ENCODE data around the gene HAUS6. TPM values are rescaled to one million over a fixed set of nuclear protein-coding genes. Genes with fewer than 3 reads are reported as not detected.

The HAUS6 gene
- total RNA-seq, 1 experiment from 2014 or later, result 14.4 TPM

- no peaks in the 10 kb centered on the region for H3K4me1 ChIP-seq (ENCODE audit: insufficient read depth, low read length)
- no peaks in the 10 kb centered on the region for H4K20me1 ChIP-seq (ENCODE audit: low read length)
- no peak overlapping the region for H3K9ac ChIP-seq (ENCODE audit: low read length)
- BruUV-seq (replicated peaks), result no TSS peak
- no peak overlapping the region for H3K4me3 ChIP-seq (ENCODE audit: low read length)
- ChIA-PET CTCF (no interaction called here), POLR2A (ENCODE audit: unreplicated experiment) (no interaction called here)
- no peak overlapping the region for H3K4me2 ChIP-seq (ENCODE audit: low read length)
- H3K79me2 ChIP-seq (ENCODE audit: low read length), result no peaks in the 10 kb centered on the region
- DNase-seq (no peak), ATAC-seq (no peak)
- no peak overlapping the region for H2AFZ ChIP-seq (ENCODE audit: low read length)
- H3K36me3 ChIP-seq (ENCODE audit: low read depth, low read length), result no peaks in the 10 kb centered on the region
- no peaks in the 10 kb centered on the region for H3K9me2 ChIP-seq (replicated peaks; ENCODE audit: low read length)
- H3F3A ChIP-seq (ENCODE audit: low read length, unreplicated experiment), result no peaks in the 10 kb centered on the region
- no peak overlapping the region for H3K27ac ChIP-seq (ENCODE audit: low read length)
- H3K27me3 ChIP-seq (ENCODE audit: low read length), result no peaks in the 10 kb centered on the region
- intact Hi-C loops (cut with micrococcal nuclease), result loop anchor here (1.0 to 10.0 kb wide), 5 partner anchors 203 to 1501 kb away; no protein-coding TSS in a partner anchor
- no peaks in the 10 kb centered on the region for H3K9me3 ChIP-seq (ENCODE audit: low read length)
- no peak for TF ChIP-seq CTCF (conservative IDR thresholded peaks at IDR 0.05; ENCODE audit: low read depth, low read length)
- TF ChIP-seq EZH2phosphoT487 (IDR thresholded peaks at IDR 0.05; ENCODE audit: borderline replicate concordance, low read length), result no peak
- TF ChIP-seq EZH2 (IDR thresholded peaks at IDR 0.05; ENCODE audit: low read length, unreplicated experiment), result no peak
These were observed 74.9 kb downstream of the HAUS6 start for GRCh38 chr9:19027825-19028224.

- ChIA-PET POLR2A (ENCODE audit: unreplicated experiment) (no interaction called here), CTCF (no interaction called here)
- H4K20me1 ChIP-seq (ENCODE audit: low read length), result no peaks in the 10 kb centered on the region
- H3K4me2 ChIP-seq (ENCODE audit: low read length), result no peak overlapping the region
- H3K36me3 ChIP-seq (ENCODE audit: low read depth, low read length), result no peaks in the 10 kb centered on the region
- no peak overlapping the region for H3K9ac ChIP-seq (ENCODE audit: low read length)
- no peaks in the 10 kb centered on the region for H3K9me2 ChIP-seq (replicated peaks; ENCODE audit: low read length)
- H3K27ac ChIP-seq (ENCODE audit: low read length), result no peak overlapping the region
- ATAC-seq (no peak), DNase-seq (no peak)
- no peaks in the 10 kb centered on the region for H3K79me2 ChIP-seq (ENCODE audit: low read length)
- H3K9me3 ChIP-seq (ENCODE audit: low read length), result no peaks in the 10 kb centered on the region
- no TSS peak for BruUV-seq (replicated peaks)
- intact Hi-C loops (cut with micrococcal nuclease), result loop anchor here (5.0 to 10.0 kb wide), 4 partner anchors 202 to 1499 kb away; no protein-coding TSS in a partner anchor
- H3K4me3 ChIP-seq (ENCODE audit: low read length), result no peak overlapping the region
- H3F3A ChIP-seq (ENCODE audit: low read length, unreplicated experiment), result no peaks in the 10 kb centered on the region
- no peak for TF ChIP-seq EZH2 (IDR thresholded peaks at IDR 0.05; ENCODE audit: low read length, unreplicated experiment)
- no peak for TF ChIP-seq CTCF (conservative IDR thresholded peaks at IDR 0.05; ENCODE audit: low read depth, low read length)
- TF ChIP-seq EZH2phosphoT487 (IDR thresholded peaks at IDR 0.05; ENCODE audit: borderline replicate concordance, low read length), result no peak
- H3K4me1 ChIP-seq (ENCODE audit: insufficient read depth, low read length), result no peaks in the 10 kb centered on the region
- H2AFZ ChIP-seq (ENCODE audit: low read length), result no peak overlapping the region
- no peaks in the 10 kb centered on the region for H3K27me3 ChIP-seq (ENCODE audit: low read length)
These were observed 76.3 kb downstream of the HAUS6 start for GRCh38 chr9:19026375-19026774.

GRCh38 chr9:19023078-19023477 lies 79.6 kb downstream of the HAUS6 start:
- TF ChIP-seq EZH2phosphoT487 (IDR thresholded peaks at IDR 0.05; ENCODE audit: borderline replicate concordance, low read length) (no peak), EZH2 (IDR thresholded peaks at IDR 0.05; ENCODE audit: low read length, unreplicated experiment) (no peak), CTCF (conservative IDR thresholded peaks at IDR 0.05; ENCODE audit: low read depth, low read length) (no peak)
- no peak overlapping the region for H3K27ac ChIP-seq (ENCODE audit: low read length)
- H3K4me1 ChIP-seq (ENCODE audit: insufficient read depth, low read length), result no peaks in the 10 kb centered on the region
- H3K4me3 ChIP-seq (ENCODE audit: low read length), result no peak overlapping the region
- ATAC-seq (no peak), DNase-seq (no peak)
- no peaks in the 10 kb centered on the region for H4K20me1 ChIP-seq (ENCODE audit: low read length)
- no peaks in the 10 kb centered on the region for H3K36me3 ChIP-seq (ENCODE audit: low read depth, low read length)
- no peak overlapping the region for H3K4me2 ChIP-seq (ENCODE audit: low read length)
- no peak overlapping the region for H3K9ac ChIP-seq (ENCODE audit: low read length)
- H3F3A ChIP-seq (ENCODE audit: low read length, unreplicated experiment), result no peaks in the 10 kb centered on the region
- H3K27me3 ChIP-seq (ENCODE audit: low read length), result no peaks in the 10 kb centered on the region
- H2AFZ ChIP-seq (ENCODE audit: low read length), result no peak overlapping the region
- no TSS peak for BruUV-seq (replicated peaks)
- CTCF ChIA-PET, result no interaction called here
- H3K9me2 ChIP-seq (replicated peaks; ENCODE audit: low read length), result no peaks in the 10 kb centered on the region
- POLR2A ChIA-PET (ENCODE audit: unreplicated experiment), result no interaction called here
- H3K79me2 ChIP-seq (ENCODE audit: low read length), result no peaks in the 10 kb centered on the region
- intact Hi-C loops (cut with micrococcal nuclease), result loop anchor here (10.0 kb wide), 3 partner anchors 198 to 878 kb away; no protein-coding TSS in a partner anchor
- no peaks in the 10 kb centered on the region for H3K9me3 ChIP-seq (ENCODE audit: low read length)

Measured in PC-3 (cell line).